Measurements from ENCODE around the gene CAMK2D. TPM values are rescaled to one million over a fixed set of nuclear protein-coding genes. Genes with fewer than 3 reads are reported as not detected.

Gene CAMK2D
- total RNA-seq, 1 donor from 2014 or later, result 19.7 TPM

GRCh38 chr4:113537628-113538027 is 223.9 kb downstream of the CAMK2D start:
- Mint-ChIP-seq H3K4me3 (ENCODE audit: unreplicated experiment) (no peak overlapping the region), H3K27ac (ENCODE audit: unreplicated experiment) (no peak overlapping the region), H3K36me3 (ENCODE audit: low read depth, unreplicated experiment) (no peaks in the 10 kb centered on the region), H3K4me1 (ENCODE audit: unreplicated experiment) (peaks cover 10% of the 10 kb centered on the region), H3K27me3 (ENCODE audit: unreplicated experiment) (no peaks in the 10 kb centered on the region), H3K9me3 (ENCODE audit: unreplicated experiment) (no peaks in the 10 kb centered on the region)
- TF ChIP-seq CTCF (IDR thresholded peaks at IDR 0.05; ENCODE audit: unreplicated experiment), result no peak
- no peak for DNase-seq (ENCODE audit: low spot score)

- no peaks in the 10 kb centered on the region for H3K27me3 Mint-ChIP-seq (ENCODE audit: unreplicated experiment)
- H3K4me3 Mint-ChIP-seq (ENCODE audit: unreplicated experiment), result no peak overlapping the region
- no peak overlapping the region for H3K27ac Mint-ChIP-seq (ENCODE audit: unreplicated experiment)
- H3K4me1 Mint-ChIP-seq (ENCODE audit: unreplicated experiment), result peaks cover 10% of the 10 kb centered on the region
- no peaks in the 10 kb centered on the region for H3K9me3 Mint-ChIP-seq (ENCODE audit: unreplicated experiment)
- TF ChIP-seq CTCF (IDR thresholded peaks at IDR 0.05; ENCODE audit: unreplicated experiment), result no peak
- H3K36me3 Mint-ChIP-seq (ENCODE audit: low read depth, unreplicated experiment), result no peaks in the 10 kb centered on the region
- DNase-seq (ENCODE audit: low spot score), result no peak
Measured at GRCh38 chr4:113537203-113537602, 224.3 kb downstream of the CAMK2D start.

GRCh38 chr4:113534711-113535110 is 226.8 kb downstream of the CAMK2D start:
- H3K27ac Mint-ChIP-seq (ENCODE audit: unreplicated experiment), result no peak overlapping the region
- no peak for DNase-seq (ENCODE audit: low spot score)
- H3K27me3 Mint-ChIP-seq (ENCODE audit: unreplicated experiment), result no peaks in the 10 kb centered on the region
- TF ChIP-seq CTCF (IDR thresholded peaks at IDR 0.05; ENCODE audit: unreplicated experiment), result no peak
- H3K9me3 Mint-ChIP-seq (ENCODE audit: unreplicated experiment), result no peaks in the 10 kb centered on the region
- H3K4me3 Mint-ChIP-seq (ENCODE audit: unreplicated experiment), result no peak overlapping the region
- H3K4me1 Mint-ChIP-seq (ENCODE audit: unreplicated experiment), result peaks cover 5% of the 10 kb centered on the region
- no peaks in the 10 kb centered on the region for H3K36me3 Mint-ChIP-seq (ENCODE audit: low read depth, unreplicated experiment)

GRCh38 chr4:113531572-113531971 is 230.0 kb downstream of the CAMK2D start:
- no peak for DNase-seq (ENCODE audit: low spot score)
- no peak for TF ChIP-seq CTCF (IDR thresholded peaks at IDR 0.05; ENCODE audit: unreplicated experiment)
- Mint-ChIP-seq H3K4me3 (ENCODE audit: unreplicated experiment) (no peak overlapping the region), H3K36me3 (ENCODE audit: low read depth, unreplicated experiment) (no peaks in the 10 kb centered on the region), H3K4me1 (ENCODE audit: unreplicated experiment) (peaks cover 5% of the 10 kb centered on the region), H3K27ac (ENCODE audit: unreplicated experiment) (no peak overlapping the region), H3K27me3 (ENCODE audit: unreplicated experiment) (no peaks in the 10 kb centered on the region), H3K9me3 (ENCODE audit: unreplicated experiment) (no peaks in the 10 kb centered on the region)

GRCh38 chr4:113528395-113528794 is 233.1 kb downstream of the CAMK2D start:
- no peaks in the 10 kb centered on the region for H3K9me3 Mint-ChIP-seq (ENCODE audit: unreplicated experiment)
- no peaks in the 10 kb centered on the region for H3K4me1 Mint-ChIP-seq (ENCODE audit: unreplicated experiment)
- TF ChIP-seq CTCF (IDR thresholded peaks at IDR 0.05; ENCODE audit: unreplicated experiment), result no peak

More at GRCh38 chr4:113528395-113528794, 233.1 kb downstream of the CAMK2D start:
- H3K36me3 Mint-ChIP-seq (ENCODE audit: low read depth, unreplicated experiment), result no peaks in the 10 kb centered on the region
- H3K27ac Mint-ChIP-seq (ENCODE audit: unreplicated experiment), result no peak overlapping the region
- H3K27me3 Mint-ChIP-seq (ENCODE audit: unreplicated experiment), result no peaks in the 10 kb centered on the region
- H3K4me3 Mint-ChIP-seq (ENCODE audit: unreplicated experiment), result no peak overlapping the region
- no peak for DNase-seq (ENCODE audit: low spot score)

All from endothelial cell (in vitro differentiated cells).